CD1c-positive myeloid dendritic cell (primary cell): Measurements from ENCODE around the gene GALNT11.
A peak's percentile ranks its signal among the peaks of the same experiment; 100 is the strongest.

ENCODE experiments used
- DNase-seq: peaks from one replicate; pipeline ENCODE4 v3.0.0-alpha.2; 2016; ENCODE audit errors: extremely low spot score

Gene GALNT11

DNA sequence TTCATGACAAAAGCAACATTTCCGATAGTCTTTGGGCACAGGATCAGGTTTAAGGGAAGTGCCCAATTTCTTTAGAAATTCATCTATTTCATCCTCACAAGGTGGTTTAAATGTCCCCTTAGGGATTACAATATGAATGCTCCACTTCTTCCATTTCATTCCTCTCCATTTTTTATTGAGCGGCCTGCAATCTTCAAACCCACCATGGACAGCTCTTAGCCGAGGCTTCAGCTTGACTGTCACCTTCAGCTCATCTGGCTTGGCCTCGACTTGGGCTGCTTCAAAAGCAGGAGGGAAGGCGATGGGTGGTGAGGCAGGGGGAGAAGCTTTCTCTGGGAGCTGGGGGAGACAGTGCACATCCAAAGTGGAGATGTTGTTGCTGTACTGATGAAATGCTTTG, 123.2 kb downstream of the GALNT11 start:
- DNase-seq, result no peak

DNA sequence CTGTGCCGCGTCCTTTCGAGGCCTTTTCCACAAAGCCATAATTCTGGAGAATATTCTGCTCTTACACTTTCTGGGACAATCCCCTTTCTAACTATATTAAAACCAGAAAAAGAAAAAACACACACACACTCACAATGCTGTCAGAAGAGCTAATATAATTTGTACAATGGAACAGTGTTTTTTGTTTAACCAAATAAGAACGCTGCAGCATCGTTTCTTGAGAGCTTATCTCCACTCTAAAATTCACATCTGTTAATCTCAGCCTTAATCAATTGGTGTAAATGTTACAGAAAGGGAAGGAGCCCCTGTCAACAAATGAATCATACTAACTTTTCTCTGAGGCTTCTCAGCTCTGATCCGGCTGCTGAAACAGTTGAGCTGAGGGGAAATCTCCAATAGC, 123.9 kb downstream of the GALNT11 start:
- DNase-seq, result no peak

GRCh38 chr7:152152267-152152666, 126.8 kb downstream of the GALNT11 start:
- DNase-seq, result no peak

GRCh38 chr7:152158801-152159587, 133.5 kb downstream of the GALNT11 start:
- DNase-seq, result peak; percentile 36

- no peak for DNase-seq
Observed at GRCh38 chr7:152161171-152161570, 135.7 kb downstream of the GALNT11 start.

- DNase-seq, result no peak
Observed at GRCh38 chr7:152162287-152162686, 136.8 kb downstream of the GALNT11 start.
